Smooth muscle cell of bladder (primary cell): Measurements from ENCODE around the gene PCDHGA1. TPM values are rescaled to one million over a fixed set of nuclear protein-coding genes. Genes with fewer than 3 reads are reported as not detected.

Experiments used
- total RNA-seq: library from RNA; depleted of rRNA; stranded (reverse); fragments of >200 nt; gene quantifications from 2 replicates; pipeline ENCODE4 v1.2.3, GENCODE V29; 2014

The PCDHGA1 gene
- 1.1 TPM in 2 replicates for total RNA-seq

GRCh38 chr5:141330299-141331080 is at the start of gene PCDHGA1:
Gene PCDHGA1 (plus strand): TSS chr5:141330514.

GRCh38 chr5:141303756-141304155 is 26.6 kb upstream of the PCDHGA1 start, which contains the start of gene SLC25A2:
Gene SLC25A2 (minus strand): TSS chr5:141304049. CDS start chr5:141303865, 184 bp downstream.

GRCh38 chr5:141320225-141321169 is 9.8 kb upstream of the PCDHGA1 start, which contains the start of gene TAF7:
Gene TAF7 (minus strand): TSS chr5:141320784. CDS start chr5:141320044, 740 bp downstream.

DNA sequence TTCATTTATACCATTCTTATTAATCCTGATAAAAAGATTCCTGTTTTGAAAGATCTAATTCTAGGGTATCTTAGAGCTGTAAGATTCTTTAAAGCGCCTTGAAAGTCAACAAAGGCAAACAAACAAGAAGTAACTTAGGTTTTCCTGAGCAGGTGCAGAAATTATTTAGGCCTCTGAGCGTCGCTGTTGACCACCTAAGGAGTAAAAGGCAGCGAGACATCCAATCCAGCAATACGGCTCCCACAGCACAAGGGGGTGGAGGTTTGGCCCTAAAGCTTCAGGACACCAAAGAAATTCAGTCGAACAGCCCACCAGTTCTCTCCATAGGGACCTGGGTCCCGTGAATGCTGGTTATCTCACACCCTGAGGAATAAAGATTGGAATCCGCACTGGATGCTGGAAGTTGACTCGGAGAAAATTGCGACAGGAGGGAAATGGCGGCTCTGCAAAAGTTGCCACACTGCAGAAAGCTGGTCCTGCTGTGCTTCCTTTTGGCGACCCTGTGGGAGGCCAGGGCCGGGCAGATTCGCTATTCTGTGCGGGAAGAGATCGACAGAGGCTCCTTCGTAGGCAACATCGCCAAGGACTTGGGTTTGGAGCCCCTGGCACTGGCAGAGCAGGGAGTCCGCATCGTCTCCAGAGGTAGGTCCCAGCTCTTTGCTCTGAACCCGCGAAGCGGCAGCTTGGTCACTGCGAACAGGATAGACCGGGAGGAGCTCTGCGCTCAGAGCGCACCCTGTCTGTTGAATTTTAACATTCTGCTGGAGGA is 8.4 kb downstream of the PCDHGA1 start, which contains the start of gene PCDHGA2:
PCDHGA2 (plus strand) TSS at position 223 of the 769 bp plus-strand sequence.

GRCh38 chr5:141343242-141343952 is 13.1 kb downstream of the PCDHGA1 start, which contains the start of gene PCDHGA3:
Gene PCDHGA3 (plus strand): TSS chr5:141343829. CDS start chr5:141344034, 205 bp downstream.

DNA sequence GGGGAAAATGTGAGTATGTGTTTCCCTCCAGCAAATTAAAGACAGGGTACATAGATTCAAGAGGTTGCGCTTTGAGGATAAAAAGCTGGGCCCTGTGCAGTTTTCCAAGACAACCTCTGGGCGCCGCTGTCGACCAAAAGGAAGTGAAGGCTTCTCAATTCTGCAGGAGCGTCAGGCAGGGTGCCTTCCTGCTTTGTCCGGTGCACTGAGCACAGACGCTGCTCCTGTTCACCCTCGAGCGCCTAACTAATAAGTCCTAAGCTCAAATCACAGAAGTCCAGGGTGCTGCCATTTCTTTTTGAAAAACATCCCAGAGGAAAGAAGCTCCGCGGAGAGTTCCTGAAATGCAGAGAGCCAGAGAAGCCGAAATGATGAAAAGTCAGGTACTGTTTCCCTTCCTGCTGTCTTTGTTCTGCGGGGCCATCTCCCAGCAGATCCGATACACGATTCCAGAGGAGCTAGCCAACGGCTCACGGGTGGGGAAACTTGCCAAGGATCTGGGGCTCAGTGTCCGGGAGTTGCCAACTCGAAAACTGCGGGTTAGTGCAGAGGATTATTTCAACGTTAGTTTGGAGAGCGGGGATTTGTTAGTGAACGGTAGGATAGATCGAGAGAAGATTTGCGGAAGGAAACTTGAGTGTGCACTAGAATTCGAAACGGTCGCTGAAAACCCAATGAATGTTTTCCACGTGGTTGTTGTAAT is 19.8 kb downstream of the PCDHGA1 start, which contains the start of gene PCDHGB1:
PCDHGB1 (plus strand) TSS at position 183 of the 703 bp plus-strand sequence; CDS start at position 345, 162 bp downstream.

DNA sequence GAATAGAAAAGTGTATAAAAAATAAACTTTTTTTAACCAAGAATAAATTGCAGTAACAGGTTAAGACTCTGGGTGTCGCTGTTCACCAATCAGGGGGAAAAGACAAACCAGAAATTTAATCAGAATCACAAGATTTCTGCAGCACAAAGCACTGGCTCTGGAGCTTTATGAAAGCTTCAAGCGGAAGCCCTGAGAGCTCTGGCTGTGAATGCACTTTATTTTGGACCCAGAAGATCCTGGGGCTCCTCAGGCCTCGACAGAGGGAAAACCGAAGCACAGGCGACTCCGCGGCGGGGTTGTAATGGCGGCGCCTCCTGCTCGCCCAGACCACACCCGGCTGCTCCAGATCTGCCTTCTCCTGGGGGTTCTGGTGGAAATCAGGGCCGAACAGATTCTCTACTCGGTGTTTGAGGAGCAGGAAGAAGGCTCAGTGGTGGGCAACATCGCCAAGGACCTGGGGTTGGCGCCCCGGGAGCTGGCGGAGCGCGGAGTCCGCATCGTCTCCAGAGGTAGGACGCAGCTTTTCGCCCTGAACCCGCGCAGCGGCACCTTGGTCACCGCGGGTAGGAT is 24.7 kb downstream of the PCDHGA1 start, which contains the start of gene PCDHGA4:
PCDHGA4 (plus strand) TSS at position 122 of the 570 bp plus-strand sequence; CDS start at position 209, 87 bp downstream.

DNA sequence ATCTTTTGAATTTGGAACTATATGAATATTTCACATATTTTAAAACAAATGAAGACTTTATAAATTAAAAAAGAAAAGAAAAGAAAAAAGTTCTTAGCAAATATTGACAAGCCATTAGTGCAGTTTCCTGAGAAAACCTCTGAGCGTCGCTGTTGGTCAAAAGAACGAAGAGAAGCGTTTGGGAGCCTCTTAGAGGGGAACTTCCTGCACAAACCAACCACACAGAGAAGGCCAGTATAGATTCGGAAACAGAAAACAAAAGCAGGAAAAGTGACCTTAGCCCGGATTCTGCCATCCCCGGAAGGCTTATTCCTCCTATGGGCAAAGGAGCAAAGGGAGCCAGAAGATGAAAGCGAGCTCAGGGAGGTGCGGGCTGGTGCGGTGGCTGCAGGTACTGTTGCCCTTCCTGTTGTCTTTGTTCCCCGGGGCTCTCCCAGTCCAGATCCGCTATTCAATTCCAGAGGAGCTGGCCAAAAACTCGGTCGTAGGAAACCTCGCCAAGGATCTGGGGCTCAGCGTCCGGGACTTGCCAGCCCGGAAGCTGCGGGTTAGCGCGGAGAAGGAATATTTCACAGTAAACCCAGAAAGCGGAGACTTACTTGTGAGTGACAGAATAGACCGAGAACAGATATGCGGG is 29.6 kb downstream of the PCDHGA1 start, which contains the start of gene PCDHGB2:
PCDHGB2 (plus strand) TSS at position 205 of the 637 bp plus-strand sequence; CDS start at position 347, 142 bp downstream.

GRCh38 chr5:141363952-141364660 is 33.8 kb downstream of the PCDHGA1 start, which contains the start of gene PCDHGA5:
Gene PCDHGA5 (plus strand): TSS chr5:141364162. CDS start chr5:141364331, 169 bp downstream.

GRCh38 chr5:141369994-141370848 is 39.9 kb downstream of the PCDHGA1 start, which contains the start of gene PCDHGB3:
Gene PCDHGB3 (plus strand): TSS chr5:141370242. CDS start chr5:141370395, 153 bp downstream.

DNA sequence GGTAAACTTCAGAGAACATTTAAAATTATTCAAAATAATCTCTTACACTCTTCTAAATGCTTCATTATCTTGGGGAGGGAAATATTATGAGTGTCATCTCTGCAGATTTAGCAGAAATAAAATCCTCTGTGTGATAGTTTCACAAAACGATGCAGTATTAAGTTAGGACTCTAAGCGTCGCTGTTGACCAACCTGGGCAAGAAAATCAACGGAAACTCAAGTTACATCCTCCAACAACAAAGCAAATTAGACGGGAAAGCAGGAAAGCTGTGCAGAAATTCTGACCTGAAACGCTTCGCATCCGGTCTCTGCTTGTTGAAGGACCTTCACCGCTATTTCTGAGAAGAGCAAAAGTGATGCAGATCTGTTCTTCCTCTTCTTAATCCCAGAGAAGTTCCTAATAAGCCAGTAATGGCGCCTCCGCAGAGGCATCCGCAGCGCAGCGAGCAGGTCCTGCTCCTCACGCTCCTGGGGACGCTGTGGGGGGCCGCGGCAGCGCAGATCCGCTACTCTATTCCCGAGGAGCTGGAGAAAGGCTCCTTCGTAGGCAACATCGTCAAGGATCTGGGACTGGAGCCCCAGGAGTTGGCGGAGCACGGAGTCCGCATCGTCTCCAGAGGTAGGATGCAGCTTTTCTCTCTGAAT is 43.5 kb downstream of the PCDHGA1 start, which contains the start of gene PCDHGA6:
PCDHGA6 (plus strand) TSS at position 219 of the 645 bp plus-strand sequence; CDS start at position 412, 193 bp downstream.

DNA sequence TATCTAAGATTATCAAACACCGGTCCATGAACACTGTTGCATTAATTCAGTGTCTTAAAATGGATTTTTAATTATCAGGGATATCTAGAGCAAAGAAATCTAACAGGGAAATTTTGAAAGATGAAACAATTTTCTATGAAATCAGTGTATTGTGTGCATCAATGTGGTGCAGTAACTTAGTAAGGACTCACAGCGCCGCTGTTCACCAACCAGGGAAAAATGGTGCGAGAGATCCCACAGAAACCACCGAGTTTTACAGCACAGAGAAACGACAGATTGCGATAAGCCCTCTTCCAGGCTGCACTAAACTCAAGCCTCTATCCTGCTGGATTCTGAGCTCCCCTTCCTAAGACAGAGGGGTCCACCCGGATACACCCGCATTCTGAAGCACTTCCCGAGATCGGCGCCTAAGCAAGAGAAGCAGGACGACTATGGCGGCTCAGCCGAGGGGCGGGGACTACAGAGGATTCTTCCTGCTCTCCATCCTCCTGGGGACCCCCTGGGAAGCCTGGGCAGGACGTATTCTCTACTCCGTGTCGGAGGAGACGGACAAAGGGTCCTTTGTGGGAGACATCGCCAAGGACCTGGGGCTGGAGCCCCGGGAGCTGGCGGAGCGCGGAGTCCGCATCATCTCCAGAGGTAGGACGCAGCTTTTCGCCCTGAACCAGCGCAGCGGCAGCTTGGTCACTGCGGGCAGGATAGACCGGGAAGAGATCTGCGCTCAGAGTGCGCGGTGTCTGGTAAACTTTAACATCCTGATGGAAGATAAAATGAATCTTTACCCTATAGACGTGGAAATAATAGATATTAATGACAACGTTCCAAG is 52.4 kb downstream of the PCDHGA1 start, which contains the start of gene PCDHGA7:
PCDHGA7 (plus strand) TSS at position 274 of the 826 bp plus-strand sequence; CDS start at position 432, 158 bp downstream.

GRCh38 chr5:141387557-141388311 is 57.4 kb downstream of the PCDHGA1 start, which contains the start of gene PCDHGB4:
Gene PCDHGB4 (plus strand): TSS chr5:141387698. CDS start chr5:141387885, 187 bp downstream.

DNA sequence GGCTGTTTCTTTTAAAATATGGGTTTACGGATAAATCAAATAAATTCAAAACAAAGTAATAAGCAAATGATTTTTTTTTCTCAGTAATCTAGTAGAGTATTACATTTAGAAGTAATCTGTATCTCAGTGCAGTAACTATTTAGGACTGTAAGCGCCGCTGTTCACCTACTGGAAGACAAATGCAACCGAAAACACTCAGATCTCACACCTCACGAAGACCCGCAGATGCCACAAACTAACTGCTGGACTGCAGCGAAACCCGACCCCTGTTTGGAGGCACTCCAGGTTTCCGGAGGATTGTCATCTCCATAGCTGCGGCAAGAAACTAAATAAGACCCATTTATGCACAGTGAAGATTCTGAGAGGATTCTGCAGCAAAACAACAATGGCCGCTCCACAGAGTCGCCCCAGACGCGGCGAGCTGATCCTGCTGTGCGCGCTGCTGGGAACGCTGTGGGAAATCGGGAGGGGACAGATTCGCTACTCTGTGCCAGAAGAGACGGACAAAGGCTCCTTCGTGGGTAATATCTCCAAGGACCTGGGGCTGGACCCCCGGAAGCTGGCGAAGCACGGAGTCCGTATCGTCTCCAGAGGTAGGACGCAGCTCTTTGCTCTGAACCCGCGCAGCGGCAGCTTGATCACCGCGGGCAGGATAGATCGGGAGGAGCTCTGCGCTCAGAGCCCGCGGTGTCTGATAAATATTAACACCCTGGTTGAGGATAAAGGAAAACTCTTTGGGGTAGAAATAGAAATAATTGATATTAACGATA is 62.3 kb downstream of the PCDHGA1 start, which contains the start of gene PCDHGA8:
PCDHGA8 (plus strand) TSS at position 205 of the 770 bp plus-strand sequence; CDS start at position 386, 181 bp downstream.

